Neural cell (in vitro differentiated cells): ENCODE results near the gene DCXR. TPM values are rescaled to one million over a fixed set of nuclear protein-coding genes. Genes with fewer than 3 reads are reported as not detected.

Experiments used
- H2AFZ ChIP-seq: fragments of 200-600, 300-800 bp; sonication (generic), shearing (Covaris generic); 2 replicates; pipeline ENCODE4 v1.6.0; 2014; ENCODE audit warnings: low read depth, mild to moderate bottlenecking, antibody characterized with exemption, low read length, moderate library complexity
- H3F3A ChIP-seq: fragments of 200-600 bp; shearing (Covaris generic); 2 replicates; pipeline ENCODE4 v1.6.1; 2016; ENCODE audit warnings: mild to moderate bottlenecking, moderate library complexity, mixed read lengths, antibody characterized with exemption, low read length; ENCODE audit not compliant: insufficient read depth, poor library complexity, severe bottlenecking
- H3K27ac ChIP-seq: fragments of 200-600, 300-800 bp; sonication (generic), shearing (Covaris generic); 2 replicates; pipeline ENCODE4 v1.5.1; 2014; ENCODE audit warnings: mild to moderate bottlenecking, low read length, moderate library complexity
- H3K27me3 ChIP-seq: fragments of 300-800, 200-600 bp; sonication (generic), shearing (Covaris generic); 2 replicates; pipeline ENCODE4 v1.6.0; 2014; ENCODE audit warnings: mild to moderate bottlenecking, low read depth, low read length, moderate library complexity; ENCODE audit not compliant: insufficient read depth
- H3K36me3 ChIP-seq: fragments of 300-800, 200-600 bp; sonication (generic), shearing (Covaris generic); 2 replicates; pipeline ENCODE4 v1.5.1; 2014; ENCODE audit warnings: mild to moderate bottlenecking, antibody characterized with exemption, low read length, moderate library complexity; ENCODE audit not compliant: insufficient read depth
- H3K4me2 ChIP-seq: fragments of 300-800, 200-600 bp; sonication (generic), shearing (Covaris generic); 2 replicates; pipeline ENCODE4 v1.6.0; 2014; ENCODE audit warnings: mild to moderate bottlenecking, low read length
- H3K4me3 ChIP-seq: fragments of 300-800, 200-600 bp; sonication (generic), shearing (Covaris generic); 2 replicates; pipeline ENCODE4 v1.5.1; 2014; ENCODE audit warnings: mild to moderate bottlenecking, low read length, moderate library complexity
- H3K79me2 ChIP-seq: fragments of 200-600 bp; shearing (Covaris generic); replicated peaks from 2 replicates; pipeline ENCODE4 v1.6.0; 2014; ENCODE audit warnings: mild to moderate bottlenecking, low read length, moderate library complexity; ENCODE audit not compliant: insufficient read depth
- H3K9ac ChIP-seq: fragments of 300-800, 200-600 bp; sonication (generic), shearing (Covaris generic); 2 replicates; pipeline ENCODE4 v1.6.1; 2016; ENCODE audit warnings: mild to moderate bottlenecking, low read length, mixed read lengths
- H3K9me2 ChIP-seq: fragments of 200-600 bp; shearing (Covaris generic); 2 replicates; pipeline ENCODE4 v1.6.1; 2016; ENCODE audit warnings: mild to moderate bottlenecking, low read length, mixed read lengths; ENCODE audit not compliant: insufficient read depth
- H3K9me3 ChIP-seq: fragments of 200-600, 300-800 bp; sonication (generic), shearing (Covaris generic); 2 replicates; pipeline ENCODE4 v1.6.1; 2016; ENCODE audit warnings: mild to moderate bottlenecking, mixed run types, low read length, moderate library complexity, mixed read lengths
- H4K20me1 ChIP-seq: fragments of 200-600 bp; shearing (Covaris generic); 2 replicates; pipeline ENCODE4 v1.6.1; 2016; ENCODE audit warnings: mild to moderate bottlenecking, mixed run types; ENCODE audit not compliant: insufficient read depth
- EP300 ChIP-seq: fragments of 450-650 bp; conservative IDR thresholded peaks from 2 replicates; pipeline ENCODE4 v1.6.1; 2014; ENCODE audit warnings: antibody characterized with exemption, mild to moderate bottlenecking, moderate library complexity; ENCODE audit not compliant: poor library complexity, severe bottlenecking
- EZH2 ChIP-seq: fragments of 200-600, 300-800 bp; shearing (Covaris generic), sonication (generic); IDR thresholded peaks from 2 replicates; pipeline ENCODE4 v1.6.1; 2014; ENCODE audit warnings: antibody characterized with exemption, low read length, borderline replicate concordance, mild to moderate bottlenecking; ENCODE audit not compliant: insufficient read depth, poor library complexity, severe bottlenecking
- MXI1 ChIP-seq: fragments of 450-650 bp; conservative IDR thresholded peaks from 2 replicates; pipeline ENCODE4 v1.6.1; 2014; ENCODE audit warnings: antibody characterized with exemption, mild to moderate bottlenecking; ENCODE audit not compliant: poor library complexity, severe bottlenecking
- POLR2AphosphoS5 ChIP-seq: IDR thresholded peaks from 2 replicates; pipeline ENCODE4 v1.6.1; 2012
- RAD21 ChIP-seq: fragments of 450-650 bp; conservative IDR thresholded peaks from 2 replicates; pipeline ENCODE4 v1.6.1; 2014; ENCODE audit warnings: antibody characterized with exemption, mild to moderate bottlenecking, moderate library complexity
- SMC3 ChIP-seq: fragments of 450-650 bp; conservative IDR thresholded peaks from 2 replicates; pipeline ENCODE4 v1.6.1; 2014; ENCODE audit warnings: antibody characterized with exemption, mild to moderate bottlenecking, moderate library complexity; ENCODE audit not compliant: poor library complexity
- TAF1 ChIP-seq: IDR thresholded peaks from 2 replicates; pipeline ENCODE4 v1.6.1; 2012; ENCODE audit warnings: low read depth
- polyA plus RNA-seq: library from polyadenylated mRNA; depleted of rRNA; stranded (reverse); fragments of >200 nt; gene quantifications from 2 replicates; pipeline ENCODE4 v1.2.3, GENCODE V29; 2014
- TF ChIP-seq, protein P1 (sequence below): IDR thresholded peaks from 2 replicates; pipeline ENCODE4 v1.6.1; 2012; ENCODE audit warnings: borderline replicate concordance
- TF ChIP-seq, protein P2 (sequence below): fragments of 450-650 bp; IDR thresholded peaks from 2 replicates; pipeline ENCODE4 v1.5.1; 2014; ENCODE audit warnings: antibody characterized with exemption, mild to moderate bottlenecking, moderate library complexity; ENCODE audit not compliant: poor library complexity, severe bottlenecking

Gene DCXR
- polyA plus RNA-seq, 1 donor from 2014 or later = 129 TPM

GRCh38 chr17:82060614-82061013 lies 23.1 kb upstream of the DCXR start:
- no peak overlapping the region for H3K27ac ChIP-seq

GRCh38 chr17:82060001-82060380 lies 22.5 kb upstream of the DCXR start:
- Histone ChIP-seq H4K20me1 (no peaks in the 10 kb centered on the region), H3K4me2 (no peak overlapping the region), H3K9ac (no peak overlapping the region), H3K27ac (no peak overlapping the region), H3K9me3 (no peaks in the 10 kb centered on the region), H2AFZ (no peak overlapping the region), H3K36me3 (no peaks in the 10 kb centered on the region), H3K4me3 (no peak overlapping the region), H3K9me2 (no peaks in the 10 kb centered on the region), H3K79me2 (no peaks in the 10 kb centered on the region), H3F3A (no peaks in the 10 kb centered on the region), H3K27me3 (no peaks in the 10 kb centered on the region)
- TF ChIP-seq, protein P1, sequence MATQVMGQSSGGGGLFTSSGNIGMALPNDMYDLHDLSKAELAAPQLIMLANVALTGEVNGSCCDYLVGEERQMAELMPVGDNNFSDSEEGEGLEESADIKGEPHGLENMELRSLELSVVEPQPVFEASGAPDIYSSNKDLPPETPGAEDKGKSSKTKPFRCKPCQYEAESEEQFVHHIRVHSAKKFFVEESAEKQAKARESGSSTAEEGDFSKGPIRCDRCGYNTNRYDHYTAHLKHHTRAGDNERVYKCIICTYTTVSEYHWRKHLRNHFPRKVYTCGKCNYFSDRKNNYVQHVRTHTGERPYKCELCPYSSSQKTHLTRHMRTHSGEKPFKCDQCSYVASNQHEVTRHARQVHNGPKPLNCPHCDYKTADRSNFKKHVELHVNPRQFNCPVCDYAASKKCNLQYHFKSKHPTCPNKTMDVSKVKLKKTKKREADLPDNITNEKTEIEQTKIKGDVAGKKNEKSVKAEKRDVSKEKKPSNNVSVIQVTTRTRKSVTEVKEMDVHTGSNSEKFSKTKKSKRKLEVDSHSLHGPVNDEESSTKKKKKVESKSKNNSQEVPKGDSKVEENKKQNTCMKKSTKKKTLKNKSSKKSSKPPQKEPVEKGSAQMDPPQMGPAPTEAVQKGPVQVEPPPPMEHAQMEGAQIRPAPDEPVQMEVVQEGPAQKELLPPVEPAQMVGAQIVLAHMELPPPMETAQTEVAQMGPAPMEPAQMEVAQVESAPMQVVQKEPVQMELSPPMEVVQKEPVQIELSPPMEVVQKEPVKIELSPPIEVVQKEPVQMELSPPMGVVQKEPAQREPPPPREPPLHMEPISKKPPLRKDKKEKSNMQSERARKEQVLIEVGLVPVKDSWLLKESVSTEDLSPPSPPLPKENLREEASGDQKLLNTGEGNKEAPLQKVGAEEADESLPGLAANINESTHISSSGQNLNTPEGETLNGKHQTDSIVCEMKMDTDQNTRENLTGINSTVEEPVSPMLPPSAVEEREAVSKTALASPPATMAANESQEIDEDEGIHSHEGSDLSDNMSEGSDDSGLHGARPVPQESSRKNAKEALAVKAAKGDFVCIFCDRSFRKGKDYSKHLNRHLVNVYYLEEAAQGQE = no peak
- TF ChIP-seq EZH2 (no peak), SMC3 (no peak), RAD21 (no peak), EP300 (no peak), POLR2AphosphoS5 (no peak), TAF1 (no peak), MXI1 (no peak)
- TF ChIP-seq, protein P2, sequence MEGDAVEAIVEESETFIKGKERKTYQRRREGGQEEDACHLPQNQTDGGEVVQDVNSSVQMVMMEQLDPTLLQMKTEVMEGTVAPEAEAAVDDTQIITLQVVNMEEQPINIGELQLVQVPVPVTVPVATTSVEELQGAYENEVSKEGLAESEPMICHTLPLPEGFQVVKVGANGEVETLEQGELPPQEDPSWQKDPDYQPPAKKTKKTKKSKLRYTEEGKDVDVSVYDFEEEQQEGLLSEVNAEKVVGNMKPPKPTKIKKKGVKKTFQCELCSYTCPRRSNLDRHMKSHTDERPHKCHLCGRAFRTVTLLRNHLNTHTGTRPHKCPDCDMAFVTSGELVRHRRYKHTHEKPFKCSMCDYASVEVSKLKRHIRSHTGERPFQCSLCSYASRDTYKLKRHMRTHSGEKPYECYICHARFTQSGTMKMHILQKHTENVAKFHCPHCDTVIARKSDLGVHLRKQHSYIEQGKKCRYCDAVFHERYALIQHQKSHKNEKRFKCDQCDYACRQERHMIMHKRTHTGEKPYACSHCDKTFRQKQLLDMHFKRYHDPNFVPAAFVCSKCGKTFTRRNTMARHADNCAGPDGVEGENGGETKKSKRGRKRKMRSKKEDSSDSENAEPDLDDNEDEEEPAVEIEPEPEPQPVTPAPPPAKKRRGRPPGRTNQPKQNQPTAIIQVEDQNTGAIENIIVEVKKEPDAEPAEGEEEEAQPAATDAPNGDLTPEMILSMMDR = no peak

More at GRCh38 chr17:82060614-82061013, 23.1 kb upstream of the DCXR start:
- no peaks in the 10 kb centered on the region for H4K20me1 ChIP-seq
- H2AFZ ChIP-seq = no peak overlapping the region
- H3K9me3 ChIP-seq = no peaks in the 10 kb centered on the region
- no peaks in the 10 kb centered on the region for H3K9me2 ChIP-seq
- no peak overlapping the region for H3K9ac ChIP-seq
- TF ChIP-seq MXI1 = no peak
- TF ChIP-seq, protein P1 = no peak
- no peak for TF ChIP-seq POLR2AphosphoS5
- TF ChIP-seq RAD21 = no peak
- no peak for TF ChIP-seq EZH2
- TF ChIP-seq SMC3 = no peak
- TF ChIP-seq, protein P2 = no peak
- TF ChIP-seq EP300 = no peak
- no peak for TF ChIP-seq TAF1
- no peaks in the 10 kb centered on the region for H3K36me3 ChIP-seq
- H3F3A ChIP-seq = no peaks in the 10 kb centered on the region
- H3K79me2 ChIP-seq = no peaks in the 10 kb centered on the region
- no peak overlapping the region for H3K4me3 ChIP-seq
- no peak overlapping the region for H3K4me2 ChIP-seq
- no peaks in the 10 kb centered on the region for H3K27me3 ChIP-seq
